OCI-LY3 (cell line): ENCODE measurements around the gene SLC52A1.

ENCODE experiments used
- H2AFZ ChIP-seq: fragments of 200-600, 300-600 bp; shearing (Covaris generic); 2 replicates; pipeline ENCODE4 v1.6.0; 2014; ENCODE audit warnings: antibody characterized with exemption, low read depth, low read length
- H3K27ac ChIP-seq: fragments of 200-600, 300-600 bp; sonication (generic); 2 replicates; pipeline ENCODE4 v1.5.1; 2014; ENCODE audit warnings: mild to moderate bottlenecking, low read length, moderate library complexity, mixed read lengths
- H3K27me3 ChIP-seq: fragments of 200-600, 300-600 bp; sonication (generic); 2 replicates; pipeline ENCODE4 v1.6.1; 2014; ENCODE audit warnings: low read depth, low read length, mixed read lengths
- H3K36me3 ChIP-seq: fragments of 200-600, 300-600 bp; sonication (generic); replicated peaks from 2 replicates; pipeline ENCODE3; 2014; ENCODE audit warnings: low read depth, low read length, mixed read lengths
- H3K4me1 ChIP-seq: fragments of 300-600, 200-600 bp; sonication (generic); 2 replicates; pipeline ENCODE4 v1.6.1; 2014; ENCODE audit warnings: low read length, mixed read lengths
- H3K4me2 ChIP-seq: fragments of 200-600, 300-600 bp; sonication (generic); 2 replicates; pipeline ENCODE4 v1.6.1; 2014; ENCODE audit warnings: low read length, mixed read lengths
- H3K4me3 ChIP-seq: fragments of 300-600, 200-600 bp; sonication (generic); 2 replicates; pipeline ENCODE4 v1.5.1; 2014; ENCODE audit warnings: antibody characterized with exemption, mild to moderate bottlenecking, low read length, moderate library complexity
- H3K79me2 ChIP-seq: fragments of 300-600, 200-600 bp; shearing (Covaris generic); 2 replicates; pipeline ENCODE4 v1.6.1; 2014; ENCODE audit warnings: mild to moderate bottlenecking, low read length, mixed read lengths
- H3K9ac ChIP-seq: fragments of 300-600, 200-600 bp; shearing (Covaris generic); 2 replicates; pipeline ENCODE4 v1.6.0; 2014; ENCODE audit warnings: mild to moderate bottlenecking, low read length, moderate library complexity
- H3K9me3 ChIP-seq: fragments of 200-600, 300-600 bp; shearing (Covaris generic); 2 replicates; pipeline ENCODE4 v1.6.1; 2014; ENCODE audit warnings: low read length, mixed read lengths; ENCODE audit not compliant: insufficient read depth
- H4K20me1 ChIP-seq: fragments of 200-600, 300-600 bp; sonication (generic); 2 replicates; pipeline ENCODE4 v1.6.1; 2016; ENCODE audit warnings: low read length, mixed read lengths; ENCODE audit not compliant: insufficient read depth
- EZH2phosphoT487 ChIP-seq: fragments of 200-600 bp; shearing (Covaris generic); IDR thresholded peaks from 2 replicates; pipeline ENCODE4 v1.6.1; 2018; ENCODE audit warnings: antibody characterized with exemption, mixed run types, low read depth
- TF ChIP-seq, protein P1 (sequence below): fragments of 200-600, 300-600 bp; sonication (generic); IDR thresholded peaks from 2 replicates; pipeline ENCODE4 v1.5.1; 2014; ENCODE audit warnings: antibody characterized with exemption, low read length, low read depth

The SLC52A1 gene

DNA sequence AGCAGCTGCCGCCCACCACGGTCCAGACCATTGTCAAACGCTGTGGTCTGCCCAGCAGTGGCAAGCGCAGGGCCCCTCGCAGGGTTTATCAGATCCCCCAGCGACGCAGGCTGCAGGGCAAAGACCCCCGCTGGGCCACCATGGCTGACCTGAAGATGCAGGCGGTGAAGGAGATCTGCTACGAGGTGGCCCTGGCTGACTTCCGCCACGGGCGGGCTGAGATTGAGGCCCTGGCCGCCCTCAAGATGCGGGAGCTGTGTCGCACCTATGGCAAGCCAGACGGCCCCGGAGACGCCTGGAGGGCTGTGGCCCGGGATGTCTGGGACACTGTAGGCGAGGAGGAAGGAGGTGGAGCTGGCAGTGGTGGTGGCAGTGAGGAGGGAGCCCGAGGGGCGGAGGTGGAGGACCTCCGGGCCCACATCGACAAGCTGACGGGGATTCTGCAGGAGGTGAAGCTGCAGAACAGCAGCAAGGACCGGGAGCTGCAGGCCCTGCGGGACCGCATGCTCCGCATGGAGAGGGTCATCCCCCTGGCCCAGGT lies 13.0 kb downstream of the SLC52A1 start:
- TF ChIP-seq, protein P1, sequence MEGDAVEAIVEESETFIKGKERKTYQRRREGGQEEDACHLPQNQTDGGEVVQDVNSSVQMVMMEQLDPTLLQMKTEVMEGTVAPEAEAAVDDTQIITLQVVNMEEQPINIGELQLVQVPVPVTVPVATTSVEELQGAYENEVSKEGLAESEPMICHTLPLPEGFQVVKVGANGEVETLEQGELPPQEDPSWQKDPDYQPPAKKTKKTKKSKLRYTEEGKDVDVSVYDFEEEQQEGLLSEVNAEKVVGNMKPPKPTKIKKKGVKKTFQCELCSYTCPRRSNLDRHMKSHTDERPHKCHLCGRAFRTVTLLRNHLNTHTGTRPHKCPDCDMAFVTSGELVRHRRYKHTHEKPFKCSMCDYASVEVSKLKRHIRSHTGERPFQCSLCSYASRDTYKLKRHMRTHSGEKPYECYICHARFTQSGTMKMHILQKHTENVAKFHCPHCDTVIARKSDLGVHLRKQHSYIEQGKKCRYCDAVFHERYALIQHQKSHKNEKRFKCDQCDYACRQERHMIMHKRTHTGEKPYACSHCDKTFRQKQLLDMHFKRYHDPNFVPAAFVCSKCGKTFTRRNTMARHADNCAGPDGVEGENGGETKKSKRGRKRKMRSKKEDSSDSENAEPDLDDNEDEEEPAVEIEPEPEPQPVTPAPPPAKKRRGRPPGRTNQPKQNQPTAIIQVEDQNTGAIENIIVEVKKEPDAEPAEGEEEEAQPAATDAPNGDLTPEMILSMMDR, result no peak
- no peak for TF ChIP-seq EZH2phosphoT487
- Histone ChIP-seq H3K4me1 (no peaks in the 10 kb centered on the region), H3K27ac (no peak overlapping the region), H3K4me2 (no peak overlapping the region), H3K27me3 (no peaks in the 10 kb centered on the region), H3K9me3 (no peaks in the 10 kb centered on the region), H3K79me2 (no peaks in the 10 kb centered on the region), H3K36me3 (peaks cover 5% of the 10 kb centered on the region), H3K9ac (no peak overlapping the region), H4K20me1 (no peaks in the 10 kb centered on the region), H3K4me3 (no peak overlapping the region), H2AFZ (no peak overlapping the region)

- H2AFZ ChIP-seq, result no peak overlapping the region
- no peaks in the 10 kb centered on the region for H3K27me3 ChIP-seq
- H3K9ac ChIP-seq, result no peak overlapping the region
- TF ChIP-seq, protein P1, result no peak
- TF ChIP-seq EZH2phosphoT487, result no peak
- H3K9me3 ChIP-seq, result no peaks in the 10 kb centered on the region
- no peaks in the 10 kb centered on the region for H3K4me1 ChIP-seq
- H3K4me3 ChIP-seq, result no peak overlapping the region
- no peak overlapping the region for H3K27ac ChIP-seq
- H3K79me2 ChIP-seq, result no peaks in the 10 kb centered on the region
- H4K20me1 ChIP-seq, result no peaks in the 10 kb centered on the region
- peaks cover 7% of the 10 kb centered on the region for H3K36me3 ChIP-seq
- H3K4me2 ChIP-seq, result no peak overlapping the region
Measured at GRCh38 chr17:5020502-5021023, 14.7 kb downstream of the SLC52A1 start.

GRCh38 chr17:5019475-5019956 lies 15.7 kb downstream of the SLC52A1 start:
- Histone ChIP-seq H3K27ac (no peak overlapping the region), H3K9ac (no peak overlapping the region)

DNA sequence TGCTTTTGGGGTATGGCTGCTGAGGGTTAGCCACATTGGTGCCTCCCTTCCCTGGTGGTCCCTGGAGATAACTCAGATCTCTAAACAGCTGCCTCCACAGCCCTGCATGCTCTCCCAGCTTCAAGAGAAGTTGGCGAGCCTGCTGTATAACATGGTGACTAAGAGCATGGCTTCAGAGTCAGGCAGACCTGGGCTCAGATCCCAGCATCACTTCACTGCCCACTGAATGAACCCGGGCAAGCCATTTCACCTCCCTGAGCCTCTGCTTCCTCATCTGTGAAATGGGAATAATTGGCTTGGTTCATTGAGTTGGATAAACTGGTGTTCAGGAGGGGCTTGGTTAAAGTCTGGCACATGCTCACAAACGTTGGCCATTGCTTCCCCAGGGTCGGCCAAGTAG lies 20.9 kb downstream of the SLC52A1 start:
- H3K36me3 ChIP-seq, result peaks cover 10% of the 10 kb centered on the region
- H3K4me1 ChIP-seq, result no peaks in the 10 kb centered on the region
- TF ChIP-seq, protein P1, result no peak
- no peak for TF ChIP-seq EZH2phosphoT487
- no peak overlapping the region for H3K4me3 ChIP-seq
- H3K9me3 ChIP-seq, result no peaks in the 10 kb centered on the region
- no peaks in the 10 kb centered on the region for H3K27me3 ChIP-seq
- H3K4me2 ChIP-seq, result no peak overlapping the region
- no peak overlapping the region for H3K27ac ChIP-seq
- H4K20me1 ChIP-seq, result no peaks in the 10 kb centered on the region
- no peak overlapping the region for H2AFZ ChIP-seq
- no peaks in the 10 kb centered on the region for H3K79me2 ChIP-seq
- H3K9ac ChIP-seq, result no peak overlapping the region

More at GRCh38 chr17:5019475-5019956, 15.7 kb downstream of the SLC52A1 start:
- Histone ChIP-seq H3K9me3 (no peaks in the 10 kb centered on the region), H3K4me3 (no peak overlapping the region), H4K20me1 (no peaks in the 10 kb centered on the region), H3K4me2 (no peak overlapping the region), H3K36me3 (peaks cover 12% of the 10 kb centered on the region), H2AFZ (no peak overlapping the region), H3K4me1 (no peaks in the 10 kb centered on the region), H3K27me3 (no peaks in the 10 kb centered on the region), H3K79me2 (no peaks in the 10 kb centered on the region)
- TF ChIP-seq EZH2phosphoT487, result no peak
- TF ChIP-seq, protein P1, result no peak
